GM12878 (cell line): ENCODE data around the gene VGLL4.

Experiments used
- CBX5 ChIP-seq: sonication (generic); IDR thresholded peaks from 2 replicates; pipeline ENCODE4 v1.6.1; 2016; ENCODE audit warnings: low read depth, moderate library complexity, mild to moderate bottlenecking, inconsistent platforms
- CHD2 ChIP-seq: IDR thresholded peaks from 2 replicates; pipeline ENCODE4 v1.6.1; 2011; ENCODE audit warnings: low read depth, low read length, improper control_type of control experiment, borderline replicate concordance
- LARP7 ChIP-seq: fragments of 450-650 bp; IDR thresholded peaks from 2 replicates; pipeline ENCODE4 v1.6.1; 2017; ENCODE audit warnings: mild to moderate bottlenecking
- NFYB ChIP-seq: IDR thresholded peaks from 2 replicates; pipeline ENCODE4 v1.6.1; 2011; ENCODE audit warnings: low read depth, mild to moderate bottlenecking, low read length, improper control_type of control experiment, moderate library complexity; ENCODE audit not compliant: insufficient read depth
- NR2F1 ChIP-seq: fragments of 450-650 bp; conservative IDR thresholded peaks from 2 replicates; pipeline ENCODE4 v1.6.1; 2017; ENCODE audit warnings: mild to moderate bottlenecking
- PAX5 ChIP-seq: IDR thresholded peaks from 2 replicates; pipeline ENCODE4 v1.6.1; 2011; ENCODE audit warnings: low read depth, low read length, borderline replicate concordance
- POLR2A ChIP-seq: IDR thresholded peaks from 2 replicates; pipeline ENCODE4 v1.6.1; 2011; ENCODE audit warnings: low read depth, mild to moderate bottlenecking, low read length
- POLR2AphosphoS5 ChIP-seq: IDR thresholded peaks from 2 replicates; pipeline ENCODE4 v1.6.1; 2011; ENCODE audit warnings: mild to moderate bottlenecking, low read length, inconsistent platforms
- POU2F2 ChIP-seq: IDR thresholded peaks from 3 replicates; pipeline ENCODE4 v1.6.1; 2011; ENCODE audit warnings: low read depth, mild to moderate bottlenecking, low read length, borderline replicate concordance
- TF ChIP-seq, protein P1 (sequence below), 3 experiments: IDR thresholded peaks in 2 of 3; conservative IDR thresholded peaks in 1 of 3; 2 replicates each; pipeline ENCODE4 v1.5.1; 2011; ENCODE audit warnings: low read depth in 3 of 3, low read length in 3 of 3, mild to moderate bottlenecking in 3 of 3, control low read depth in 2 of 3, moderate library complexity in 2 of 3, inconsistent platforms in 1 of 3, mixed read lengths in 1 of 3; ENCODE audit not compliant: control insufficient read depth in 2 of 3, insufficient read depth in 1 of 3; ENCODE audit errors: extremely low read depth in 1 of 3

DNA sequence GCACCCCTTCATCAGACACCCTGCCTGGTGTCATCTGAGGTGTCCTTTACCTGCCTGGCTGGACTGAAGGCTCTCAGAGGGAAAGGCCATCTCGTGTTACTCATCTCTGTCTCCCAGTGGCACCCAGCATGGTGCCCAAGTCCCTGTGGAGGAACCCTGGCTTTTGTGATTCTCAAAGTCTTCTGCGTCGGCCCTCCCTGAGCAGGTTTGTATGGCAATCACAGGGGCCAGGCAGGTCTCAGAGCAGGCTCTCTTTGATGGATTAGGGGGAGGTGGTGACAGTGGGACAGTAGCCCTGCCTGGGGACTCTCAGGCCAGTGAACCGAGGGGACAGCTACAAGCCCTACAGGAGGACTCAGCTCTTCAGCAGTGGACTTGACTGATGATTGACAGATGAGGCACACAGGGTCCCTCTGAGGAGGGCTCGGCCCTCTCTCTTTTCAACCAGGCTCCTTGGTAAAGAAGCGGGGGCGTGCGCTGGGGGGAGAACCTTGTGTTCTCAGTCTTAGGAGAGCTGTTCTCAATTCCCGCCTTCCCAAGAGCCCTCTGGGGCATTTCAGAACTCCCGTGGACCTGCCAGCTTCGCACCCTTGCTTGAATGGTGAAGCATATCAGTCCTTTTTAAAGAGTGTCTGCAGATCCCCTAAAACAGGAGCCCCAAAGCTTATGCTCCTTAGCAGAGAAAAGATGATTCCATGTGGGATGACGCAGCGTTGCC lies 108.3 kb downstream of the VGLL4 start:
- TF ChIP-seq, protein P1, sequence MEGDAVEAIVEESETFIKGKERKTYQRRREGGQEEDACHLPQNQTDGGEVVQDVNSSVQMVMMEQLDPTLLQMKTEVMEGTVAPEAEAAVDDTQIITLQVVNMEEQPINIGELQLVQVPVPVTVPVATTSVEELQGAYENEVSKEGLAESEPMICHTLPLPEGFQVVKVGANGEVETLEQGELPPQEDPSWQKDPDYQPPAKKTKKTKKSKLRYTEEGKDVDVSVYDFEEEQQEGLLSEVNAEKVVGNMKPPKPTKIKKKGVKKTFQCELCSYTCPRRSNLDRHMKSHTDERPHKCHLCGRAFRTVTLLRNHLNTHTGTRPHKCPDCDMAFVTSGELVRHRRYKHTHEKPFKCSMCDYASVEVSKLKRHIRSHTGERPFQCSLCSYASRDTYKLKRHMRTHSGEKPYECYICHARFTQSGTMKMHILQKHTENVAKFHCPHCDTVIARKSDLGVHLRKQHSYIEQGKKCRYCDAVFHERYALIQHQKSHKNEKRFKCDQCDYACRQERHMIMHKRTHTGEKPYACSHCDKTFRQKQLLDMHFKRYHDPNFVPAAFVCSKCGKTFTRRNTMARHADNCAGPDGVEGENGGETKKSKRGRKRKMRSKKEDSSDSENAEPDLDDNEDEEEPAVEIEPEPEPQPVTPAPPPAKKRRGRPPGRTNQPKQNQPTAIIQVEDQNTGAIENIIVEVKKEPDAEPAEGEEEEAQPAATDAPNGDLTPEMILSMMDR (IDR thresholded peaks at IDR 0.05 in 2 of 3, conservative IDR thresholded peaks at IDR 0.05 in 1 of 3; ENCODE audit: control insufficient read depth in 2 of 3, extremely low read depth in 1 of 3, insufficient read depth in 1 of 3, low read depth in 3 of 3, low read length in 3 of 3), result no peak
- no peak for TF ChIP-seq LARP7
- no peak for TF ChIP-seq NR2F1
- TF ChIP-seq POU2F2, result no peak
- TF ChIP-seq NFYB, result no peak
- no peak for TF ChIP-seq POLR2A
- no peak for TF ChIP-seq CHD2
- TF ChIP-seq CBX5, result no peak
- TF ChIP-seq PAX5, result no peak
- no peak for TF ChIP-seq POLR2AphosphoS5
